ENCODE data around the gene PPP1R2. TPM values are rescaled to one million over a fixed set of nuclear protein-coding genes. Genes with fewer than 3 reads are reported as not detected.
"Not testable (repeated sequence)": the region's sequence is repeated elsewhere in the genome, so short reads cannot be mapped to it uniquely, and the experiment has no call there.

PPP1R2 gene
- total RNA-seq, 3 donors from 2014 or later = 42.6 to 60.0 (median 46.2) TPM

DNA sequence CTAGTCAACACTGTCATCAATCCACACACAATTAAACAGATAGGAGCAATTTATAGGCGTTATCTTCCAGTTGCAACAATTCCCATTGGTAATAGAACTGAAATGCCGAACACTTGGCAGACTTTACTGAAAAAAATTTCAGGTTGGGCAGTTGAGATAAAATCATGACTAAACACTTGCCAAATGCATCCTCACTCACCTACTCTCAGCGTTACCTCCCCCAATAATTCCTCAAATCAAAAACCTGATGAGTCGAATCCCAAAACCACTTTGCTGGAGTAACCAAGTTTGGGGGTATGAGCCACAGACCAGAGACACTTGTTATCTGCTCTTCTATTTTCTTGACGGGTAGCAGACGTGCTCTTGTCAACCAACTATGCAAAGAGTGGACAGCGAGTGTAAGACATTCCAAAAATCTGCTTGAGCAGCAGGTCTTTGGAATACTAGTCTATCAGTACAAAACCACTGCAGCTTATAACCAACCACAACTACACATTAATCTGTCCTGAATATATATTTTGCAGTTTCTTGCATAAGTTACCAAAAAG is 30.3 kb downstream of the PPP1R2 start:
- DNase-seq = no peak
- TF ChIP-seq, protein P1, sequence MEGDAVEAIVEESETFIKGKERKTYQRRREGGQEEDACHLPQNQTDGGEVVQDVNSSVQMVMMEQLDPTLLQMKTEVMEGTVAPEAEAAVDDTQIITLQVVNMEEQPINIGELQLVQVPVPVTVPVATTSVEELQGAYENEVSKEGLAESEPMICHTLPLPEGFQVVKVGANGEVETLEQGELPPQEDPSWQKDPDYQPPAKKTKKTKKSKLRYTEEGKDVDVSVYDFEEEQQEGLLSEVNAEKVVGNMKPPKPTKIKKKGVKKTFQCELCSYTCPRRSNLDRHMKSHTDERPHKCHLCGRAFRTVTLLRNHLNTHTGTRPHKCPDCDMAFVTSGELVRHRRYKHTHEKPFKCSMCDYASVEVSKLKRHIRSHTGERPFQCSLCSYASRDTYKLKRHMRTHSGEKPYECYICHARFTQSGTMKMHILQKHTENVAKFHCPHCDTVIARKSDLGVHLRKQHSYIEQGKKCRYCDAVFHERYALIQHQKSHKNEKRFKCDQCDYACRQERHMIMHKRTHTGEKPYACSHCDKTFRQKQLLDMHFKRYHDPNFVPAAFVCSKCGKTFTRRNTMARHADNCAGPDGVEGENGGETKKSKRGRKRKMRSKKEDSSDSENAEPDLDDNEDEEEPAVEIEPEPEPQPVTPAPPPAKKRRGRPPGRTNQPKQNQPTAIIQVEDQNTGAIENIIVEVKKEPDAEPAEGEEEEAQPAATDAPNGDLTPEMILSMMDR (IDR thresholded peaks at IDR 0.05) = no peak
- ATAC-seq = no peak
- Histone ChIP-seq H3K36me3 (ENCODE audit: low read depth) (peaks cover 6% of the 10 kb centered on the region), H3K9me3 (no peaks in the 10 kb centered on the region), H3K4me1 (ENCODE audit: low read depth) (peaks cover 2% of the 10 kb centered on the region), H3K4me3 (no peak overlapping the region)
- intact Hi-C loops (cut with DNase I, micrococcal nuclease) = no loop called here

DNA sequence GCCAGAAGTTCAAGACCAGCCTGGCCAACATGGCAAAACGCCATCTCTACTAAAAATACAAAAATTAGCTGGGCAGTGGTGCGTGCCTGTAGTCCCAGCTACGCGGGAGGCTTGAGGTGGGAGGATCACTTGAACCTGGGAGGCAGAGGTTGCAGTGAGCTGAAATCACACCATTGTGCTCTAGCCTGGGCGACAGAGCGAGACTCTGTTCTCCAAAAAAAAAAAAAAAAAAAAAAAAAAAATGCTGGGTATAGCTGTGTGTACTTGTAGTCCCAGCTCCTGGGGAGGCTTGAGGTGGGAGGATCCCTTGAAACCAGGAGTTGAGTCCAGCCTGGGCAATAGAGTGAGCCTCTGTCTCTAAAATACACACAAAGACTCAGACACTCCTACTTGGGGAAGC is 32.0 kb downstream of the PPP1R2 start:
- H3K36me3 ChIP-seq (ENCODE audit: low read depth) = peaks cover 6% of the 10 kb centered on the region
- intact Hi-C loops (cut with DNase I, micrococcal nuclease) = no loop called here
- no peaks in the 10 kb centered on the region for H3K9me3 ChIP-seq
- H3K4me3 ChIP-seq = no peak overlapping the region
- ATAC-seq (no peak), DNase-seq (no peak)
- TF ChIP-seq, protein P1 (IDR thresholded peaks at IDR 0.05) = no peak
- H3K4me1 ChIP-seq (ENCODE audit: low read depth) = no peaks in the 10 kb centered on the region

DNA sequence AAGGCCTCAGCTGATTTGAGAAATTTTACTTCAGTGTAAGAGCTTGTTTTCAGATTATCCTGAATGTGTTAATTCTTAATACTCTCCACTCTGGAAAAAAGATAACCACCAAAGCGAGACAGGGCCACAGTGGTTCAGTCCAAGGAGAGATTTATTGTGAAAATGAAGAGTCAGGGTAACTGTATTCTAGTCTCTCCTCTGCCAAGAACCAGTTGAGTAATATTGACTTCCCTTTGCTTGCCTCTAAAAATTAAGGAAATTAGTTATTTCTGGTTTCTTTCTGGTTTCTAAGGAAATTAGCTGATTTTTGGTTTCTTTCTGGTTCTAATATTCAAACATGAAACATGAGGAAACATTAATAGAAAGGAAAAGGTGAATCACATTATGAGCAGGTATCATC is 34.9 kb downstream of the PPP1R2 start:
- no peaks in the 10 kb centered on the region for H3K36me3 ChIP-seq (ENCODE audit: low read depth)
- H3K4me3 ChIP-seq = no peak overlapping the region
- H3K9me3 ChIP-seq = no peaks in the 10 kb centered on the region
- H3K4me1 ChIP-seq (ENCODE audit: low read depth) = no peaks in the 10 kb centered on the region
- ATAC-seq = no peak
- TF ChIP-seq, protein P1 (IDR thresholded peaks at IDR 0.05) = no peak
- intact Hi-C loops (cut with DNase I, micrococcal nuclease) = no loop called here
- no peak for DNase-seq

DNA sequence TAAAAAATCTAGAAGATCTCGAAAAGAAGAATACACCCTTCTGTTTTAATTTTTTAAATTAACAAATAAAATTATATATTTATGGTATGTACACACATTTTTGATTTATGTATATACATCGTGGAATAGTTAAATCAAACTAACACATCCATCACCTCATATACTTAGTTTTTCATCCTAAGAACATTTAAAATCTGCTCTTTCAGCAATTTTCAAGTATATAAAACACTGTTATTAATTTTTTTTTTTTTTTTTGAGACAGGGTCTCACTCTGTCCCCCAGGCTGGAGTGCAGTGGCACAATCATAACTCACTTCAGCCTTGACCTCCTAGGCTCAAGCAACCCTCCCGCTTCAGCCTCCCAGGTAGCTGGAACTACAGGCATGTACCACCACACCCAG is 67.5 kb downstream of the PPP1R2 start:
- TF ChIP-seq, protein P1 (IDR thresholded peaks at IDR 0.05) = no peak
- no peak for ATAC-seq
- DNase-seq = no peak
- no peaks in the 10 kb centered on the region for H3K36me3 ChIP-seq (ENCODE audit: low read depth)
- H3K4me1 ChIP-seq (ENCODE audit: low read depth) = no peaks in the 10 kb centered on the region
- intact Hi-C loops (cut with DNase I, micrococcal nuclease) = no loop called here
- no peaks in the 10 kb centered on the region for H3K9me3 ChIP-seq
- H3K4me3 ChIP-seq = no peak overlapping the region

DNA sequence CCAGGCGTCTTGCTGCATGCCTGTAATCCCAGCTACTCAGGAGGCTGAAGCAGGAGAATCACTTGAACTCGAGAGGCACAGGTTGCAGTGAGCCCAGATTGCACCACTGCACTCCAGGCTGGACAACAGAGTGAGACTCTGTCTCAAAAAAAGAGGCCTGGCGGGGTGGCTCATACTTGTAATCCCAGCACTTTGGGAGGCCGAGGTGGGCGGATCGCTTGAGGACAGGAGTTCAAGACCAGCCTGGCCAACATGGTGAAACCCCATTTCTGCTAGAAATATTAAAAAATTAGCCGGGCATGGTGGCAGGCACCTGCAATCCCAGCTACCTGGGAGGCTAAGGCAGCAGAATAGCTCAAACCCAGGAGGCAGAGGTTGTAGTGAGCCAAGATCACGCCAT is 68.0 kb downstream of the PPP1R2 start:
- H3K36me3 ChIP-seq (ENCODE audit: low read depth); H3K9me3 ChIP-seq; intact Hi-C loops (cut with DNase I, micrococcal nuclease); ATAC-seq; H3K4me1 ChIP-seq (ENCODE audit: low read depth); DNase-seq; H3K4me3 ChIP-seq: not testable (repeated sequence)

DNA sequence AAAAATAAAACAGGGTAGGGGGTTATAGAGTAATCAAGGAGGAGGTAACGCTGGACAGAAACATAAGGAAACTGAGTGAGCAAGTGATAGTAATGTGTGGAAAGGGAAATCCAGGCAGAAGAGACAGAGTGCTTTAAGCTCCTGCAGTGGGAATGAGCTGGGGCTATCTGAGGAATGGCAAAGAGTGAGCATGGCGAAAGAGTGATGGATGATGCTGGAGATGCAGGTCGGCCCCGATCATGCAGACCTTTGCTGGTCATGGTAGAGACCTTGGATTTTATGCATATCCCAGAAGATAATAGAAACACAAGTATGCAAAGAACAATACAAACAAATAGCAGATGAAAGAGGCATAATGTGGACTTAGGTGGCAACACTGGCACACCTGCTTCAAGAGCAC is 74.3 kb downstream of the PPP1R2 start:
- intact Hi-C loops (cut with DNase I, micrococcal nuclease) = no loop called here
- no peak for ATAC-seq
- Histone ChIP-seq H3K9me3 (no peaks in the 10 kb centered on the region), H3K4me3 (no peak overlapping the region), H3K4me1 (ENCODE audit: low read depth) (no peaks in the 10 kb centered on the region), H3K36me3 (ENCODE audit: low read depth) (no peaks in the 10 kb centered on the region)
- DNase-seq = no peak
- TF ChIP-seq, protein P1 (IDR thresholded peaks at IDR 0.05) = no peak

Measured in mucosa of descending colon (tissue), 3 donors.